Measurements from ENCODE around the gene DPM1. TPM values are rescaled to one million over a fixed set of nuclear protein-coding genes. Genes with fewer than 3 reads are reported as not detected.

Gene DPM1
- total and polyA plus RNA-seq, 2 of the 8 experiments (the other 6 are each of a cell fraction or from before 2014, with no cell fraction given), result 42.3 to 57.0 TPM

DNA sequence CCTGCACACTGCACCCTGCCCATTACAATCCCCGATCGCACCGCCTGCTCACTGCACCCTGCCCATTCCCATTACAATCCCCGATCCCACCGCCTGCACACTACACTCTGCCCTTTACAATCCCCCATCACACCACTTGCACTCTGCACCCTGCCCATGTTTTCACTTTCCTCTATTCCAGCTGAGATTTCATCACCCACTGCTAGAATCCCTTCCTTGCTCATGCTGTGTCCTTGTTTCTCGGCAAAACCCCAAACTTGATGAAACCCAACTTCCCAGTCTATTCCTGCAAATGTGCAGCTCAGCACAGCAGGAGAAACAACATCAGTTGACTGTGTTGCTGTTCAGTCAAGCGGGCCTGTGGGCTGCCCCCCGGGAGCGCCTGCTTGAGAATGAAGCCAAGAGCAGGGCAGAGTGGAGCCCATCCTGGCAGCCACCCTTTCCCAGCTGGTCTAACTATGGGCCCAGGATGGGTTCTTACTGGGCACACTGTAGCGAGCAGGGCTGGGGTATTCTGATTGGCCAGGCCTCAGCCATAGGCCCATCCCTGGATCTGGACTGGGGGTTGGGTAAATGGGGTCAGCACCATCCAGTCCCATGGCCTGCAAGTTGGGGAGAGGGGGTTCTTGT, 17.5 kb upstream of the DPM1 start:
- no peaks in the 10 kb centered on the region; a peak in 1 of 7 replicates for H3K27me3 ChIP-seq (replicated peaks in 1 of 4; ENCODE audit: control insufficient read depth in 3 of 4, extremely low read depth in 1 of 4, insufficient read depth in 3 of 4, low read length in 3 of 4)
- no peak overlapping the region for H2BK5ac ChIP-seq (ENCODE audit: low read depth, low read length)
- H2BK12ac ChIP-seq (ENCODE audit: low read depth, low read length), result no peak overlapping the region
- no peak for DNase-seq (ENCODE audit: low read depth in 1 of 2, low spot score in 2 of 2)
- no peaks in the 10 kb centered on the region for H3K79me1 ChIP-seq (ENCODE audit: low read depth, low read length)
- H3K23ac ChIP-seq (ENCODE audit: insufficient read length), result no peak overlapping the region
- no peak overlapping the region for H2BK120ac ChIP-seq (replicated peaks; ENCODE audit: low read depth, low read length)
- H4K8ac ChIP-seq (ENCODE audit: extremely low read depth, insufficient read depth, low read length), result peak overlapping the region; percentile 39
- no peaks in the 10 kb centered on the region for H3K4me1 ChIP-seq (replicated peaks in 1 of 4; ENCODE audit: control insufficient read depth in 3 of 4, insufficient read depth in 4 of 4, low read length in 3 of 4)
- H4K91ac ChIP-seq (replicated peaks; ENCODE audit: insufficient read length, low read length), result no peak overlapping the region
- no peak overlapping the region for H3K9ac ChIP-seq (replicated peaks in 1 of 4; ENCODE audit: extremely low read depth in 1 of 4, low read depth in 3 of 4, low read length in 3 of 4)
- H3K4me2 ChIP-seq (ENCODE audit: insufficient read depth in 1 of 2, low read depth in 2 of 2, low read length in 2 of 2), result no peak overlapping the region
- no peak overlapping the region for H2BK20ac ChIP-seq (ENCODE audit: low read length)
- no peak overlapping the region for H4K5ac ChIP-seq (ENCODE audit: insufficient read length, low read depth, low read length)
- no peak overlapping the region for H3K56ac ChIP-seq (replicated peaks; ENCODE audit: insufficient read length, low read depth, low read length)
- H3K18ac ChIP-seq (ENCODE audit: extremely low read depth, low read length), result no peak overlapping the region; the same call in 1 of the 2 replicates
- no peaks in the 10 kb centered on the region for H3K23me2 ChIP-seq (ENCODE audit: low read depth, low read length)
- H3K4ac ChIP-seq (replicated peaks; ENCODE audit: insufficient read length, low read depth, low read length), result peak overlapping the region; percentile 38
- POLR2A ChIA-PET (ENCODE audit: partially characterized antibody), result interaction anchor here (0.7 to 1.8 kb wide), 3 partner anchors 9 to 809 kb away, joined by 3 to 5 read pairs (median 3); partner anchors contain the start of genes DPM1 and MOCS3
- no peak overlapping the region for H2AK5ac ChIP-seq (ENCODE audit: low read depth, low read length)
- H2BK15ac ChIP-seq (ENCODE audit: low read length), result no peak overlapping the region
- no peak overlapping the region for H3K27ac ChIP-seq (ENCODE audit: low read depth, low read length)
- no peak overlapping the region for H3K14ac ChIP-seq (ENCODE audit: insufficient read length)
- H3K79me2 ChIP-seq (ENCODE audit: control insufficient read depth in 1 of 2, insufficient read depth in 2 of 2, low read length in 2 of 2), result no peaks in the 10 kb centered on the region
- FAIRE-seq, result no peak
- H2AFZ ChIP-seq (ENCODE audit: low read length), result peak overlapping the region; percentile 44; the same call in 1 of the 2 replicates
- no peaks in the 10 kb centered on the region for H4K20me1 ChIP-seq (replicated peaks in 1 of 2; ENCODE audit: control insufficient read depth in 1 of 2, insufficient read depth in 2 of 2, low read length in 2 of 2)
- no peaks in the 10 kb centered on the region for H3K36me3 ChIP-seq (ENCODE audit: control insufficient read depth in 2 of 4, insufficient read depth in 4 of 4, low read length in 3 of 4)
- CTCF ChIA-PET (ENCODE audit: partially characterized antibody), result interaction anchor here (0.6 to 1.1 kb wide), 3 partner anchors 16 to 331 kb away, joined by 3 read pairs; no protein-coding TSS in a partner anchor
- 84% methylated on average over 10 of the region's 10 CpGs; no CpG with 5 or more reads in 1 of the 2 experiments for WGBS, 2 experiments (ENCODE audit: extremely low coverage in 1 of 2, insufficient coverage in 1 of 2, insufficient read length in 1 of 2, insufficient replicate concordance in 2 of 2, low coverage in 1 of 2, low lambda C conversion rate in 2 of 2, missing lambda C conversion rate in 1 of 2)
- H3K4me3 ChIP-seq (ENCODE audit: extremely low read depth in 1 of 4, insufficient read depth in 2 of 4, low read depth in 3 of 4, low read length in 4 of 4), result no peak overlapping the region
- 0 out of 4 replicates have a peak, but pooled peaks cover 0 to 3% of the 10 kb centered on the region in 2 experiments for H3K9me3 ChIP-seq (ENCODE audit: insufficient read depth in 2 of 2, low read depth in 1 of 2, low read length in 1 of 2)
- TF ChIP-seq TAF1 (IDR thresholded peaks at IDR 0.05; ENCODE audit: low read depth, low read length) (no peak), RXRA (IDR thresholded peaks at IDR 0.05; ENCODE audit: insufficient read depth, low read depth, low read length) (no peak), SAP30 (IDR thresholded peaks at IDR 0.05; ENCODE audit: insufficient read depth, insufficient replicate concordance, low read length) (no peak), CTBP2 (IDR thresholded peaks at IDR 0.05; ENCODE audit: borderline replicate concordance, insufficient read depth, insufficient read length, low read length) (no peak), SP4 (IDR thresholded peaks at IDR 0.05; ENCODE audit: low read length) (no peak), SUZ12 (IDR thresholded peaks at IDR 0.05; ENCODE audit: low read length) (no peak), BRCA1 (IDR thresholded peaks at IDR 0.05; ENCODE audit: low read depth, low read length) (no peak), YY1 (IDR thresholded peaks at IDR 0.05; ENCODE audit: low read depth, low read length) (no peak), CBX8 (IDR thresholded peaks at IDR 0.05; ENCODE audit: borderline replicate concordance, low read depth, low read length) (no peak), TEAD4 (IDR thresholded peaks at IDR 0.05; ENCODE audit: low read depth, low read length) (no peak), JUN (IDR thresholded peaks at IDR 0.05; ENCODE audit: low read depth, low read length) (no peak), TCF12 (IDR thresholded peaks at IDR 0.05; ENCODE audit: low read depth, low read length) (no peak), HDAC6 (IDR thresholded peaks at IDR 0.05; ENCODE audit: low read depth, low read length) (no peak), CREB1 (IDR thresholded peaks at IDR 0.05) (no peak)
